ENCODE data around the gene PKDREJ. TPM values are rescaled to one million over a fixed set of nuclear protein-coding genes. Genes with fewer than 3 reads are reported as not detected.
A peak's percentile ranks its signal among the peaks of the same experiment; 100 is the strongest.
"Not testable (repeated sequence)": the region's sequence is repeated elsewhere in the genome, so short reads cannot be mapped to it uniquely, and the experiment has no call there.

PKDREJ gene
- not detected for total RNA-seq

- Mint-ChIP-seq H3K4me3 (no peak within 1 kb of the TSS), H3K9me3 (peaks cover 4% of the 10 kb centered on the region), H3K36me3 (ENCODE audit: low read depth) (no peaks in the 10 kb centered on the region), H3K27ac (no peak within 1 kb of the TSS), H3K27me3 (ENCODE audit: low read depth) (peaks cover 65% of the 10 kb centered on the region), H3K4me1 (ENCODE audit: low read depth) (peaks cover 5% of the 10 kb centered on the region)
- CTCF ChIA-PET, result no interaction called here
- intact Hi-C loops (cut with micrococcal nuclease), result no loop called here
- no peak for DNase-seq
Measured at GRCh38 chr22:46263216-46263590, at the start of gene PKDREJ. TSS of gene PKDREJ (minus strand) at chr22:46263343. CDS start at chr22:46263322, 21 bp downstream.

DNA sequence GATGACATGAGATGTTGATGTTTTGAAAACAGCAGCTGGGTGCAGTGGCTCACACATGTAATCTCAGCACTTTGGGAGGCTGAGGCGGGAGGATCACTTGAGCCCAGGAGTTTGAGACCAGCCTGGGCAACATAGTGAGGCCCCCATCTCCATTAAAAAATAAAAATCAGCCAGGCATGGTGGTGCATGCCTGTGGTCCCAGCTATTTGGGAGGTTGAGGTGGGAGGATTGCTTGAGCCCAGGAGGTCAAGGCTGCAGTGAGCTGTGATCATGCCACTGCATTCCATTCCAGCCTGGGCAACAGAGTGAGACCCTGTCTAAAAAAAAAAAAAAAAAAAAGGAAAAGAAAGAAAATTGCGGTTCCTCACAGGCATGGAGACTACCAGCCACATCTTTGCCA is 49.7 kb upstream of the PKDREJ start:
- H3K4me1 Mint-ChIP-seq (ENCODE audit: low read depth); H3K4me3 Mint-ChIP-seq; H3K27me3 Mint-ChIP-seq (ENCODE audit: low read depth); H3K9me3 Mint-ChIP-seq; H3K27ac Mint-ChIP-seq; DNase-seq: not testable (repeated sequence)
- intact Hi-C loops (cut with micrococcal nuclease), result loop anchor here (5.0 kb wide), 1 partner anchor 306 kb away; no protein-coding TSS in a partner anchor
- CTCF ChIA-PET, result interaction anchor here (0.9 to 2.8 kb wide), 3 partner anchors 16 to 191 kb away, joined by 3 to 14 read pairs (median 7); partner anchors contain the start of gene GTSE1
- H3K36me3 Mint-ChIP-seq (ENCODE audit: low read depth), result peaks cover 23% of the 10 kb centered on the region

GRCh38 chr22:46312056-46312455 is 48.9 kb upstream of the PKDREJ start:
- Mint-ChIP-seq H3K27me3 (ENCODE audit: low read depth) (no peaks in the 10 kb centered on the region), H3K27ac (no peak overlapping the region), H3K4me3 (no peak overlapping the region), H3K4me1 (ENCODE audit: low read depth) (no peaks in the 10 kb centered on the region), H3K9me3 (no peaks in the 10 kb centered on the region), H3K36me3 (ENCODE audit: low read depth) (peaks cover 17% of the 10 kb centered on the region)
- CTCF ChIA-PET, result interaction anchor here (0.9 to 2.8 kb wide), 3 partner anchors 56 to 299 kb away, joined by 3 to 14 read pairs (median 3); no protein-coding TSS in a partner anchor
- no peak for DNase-seq
- intact Hi-C loops (cut with micrococcal nuclease), result loop anchor here (5.0 kb wide), 1 partner anchor 305 kb away; no protein-coding TSS in a partner anchor

DNA sequence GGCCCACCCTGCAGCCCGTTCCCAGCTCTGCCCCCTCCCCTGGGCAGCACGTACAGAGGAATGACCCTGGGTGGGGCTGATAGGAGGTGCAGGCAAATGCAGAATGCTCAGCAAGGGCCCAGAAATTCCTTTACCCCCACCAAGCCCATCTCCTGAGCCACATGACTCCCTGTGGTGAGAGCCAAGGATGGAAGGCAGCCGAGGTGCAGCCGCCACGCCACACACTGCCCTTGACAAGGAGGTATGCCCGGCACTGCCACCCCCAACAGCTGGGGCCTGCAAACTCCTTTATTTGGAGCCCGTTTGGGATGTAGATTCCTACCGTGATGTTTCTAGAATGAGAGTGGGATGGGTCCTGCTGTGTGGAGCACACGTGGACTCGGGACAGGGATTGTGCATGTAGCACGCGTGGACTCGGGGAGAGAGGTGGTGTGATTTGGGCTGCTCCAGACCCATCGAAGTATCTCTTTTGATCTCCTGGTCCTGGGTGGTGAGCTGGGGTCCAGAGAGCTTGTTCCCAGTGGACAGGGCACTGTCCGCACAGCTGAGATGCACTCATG is 46.5 kb upstream of the PKDREJ start:
- CTCF ChIA-PET, result no interaction called here
- H3K27me3 Mint-ChIP-seq (ENCODE audit: low read depth), result no peaks in the 10 kb centered on the region
- H3K9me3 Mint-ChIP-seq, result no peaks in the 10 kb centered on the region
- no peak for DNase-seq
- peaks cover 2% of the 10 kb centered on the region for H3K4me1 Mint-ChIP-seq (ENCODE audit: low read depth)
- H3K4me3 Mint-ChIP-seq, result no peak overlapping the region
- no peak overlapping the region for H3K27ac Mint-ChIP-seq
- intact Hi-C loops (cut with micrococcal nuclease), result loop anchor here (5.0 kb wide), 1 partner anchor 302 kb away; no protein-coding TSS in a partner anchor
- peaks cover 19% of the 10 kb centered on the region for H3K36me3 Mint-ChIP-seq (ENCODE audit: low read depth)

GRCh38 chr22:46308283-46308988 is 45.3 kb upstream of the PKDREJ start:
- Mint-ChIP-seq H3K4me3 (no peak overlapping the region), H3K27me3 (ENCODE audit: low read depth) (no peaks in the 10 kb centered on the region), H3K36me3 (ENCODE audit: low read depth) (peaks cover 22% of the 10 kb centered on the region), H3K27ac (no peak overlapping the region), H3K4me1 (ENCODE audit: low read depth) (peaks cover 2% of the 10 kb centered on the region), H3K9me3 (no peaks in the 10 kb centered on the region)
- intact Hi-C loops (cut with micrococcal nuclease), result no loop called here
- CTCF ChIA-PET, result no interaction called here
- no peak for DNase-seq

- intact Hi-C loops (cut with micrococcal nuclease), result no loop called here
- Mint-ChIP-seq H3K36me3 (ENCODE audit: low read depth) (peaks cover 36% of the 10 kb centered on the region), H3K4me3 (no peak overlapping the region), H3K27me3 (ENCODE audit: low read depth) (peaks cover 7% of the 10 kb centered on the region), H3K4me1 (ENCODE audit: low read depth) (peaks cover 6% of the 10 kb centered on the region), H3K9me3 (no peaks in the 10 kb centered on the region), H3K27ac (no peak overlapping the region)
- CTCF ChIA-PET, result no interaction called here
- DNase-seq, result no peak
Measured at GRCh38 chr22:46303347-46303965, 40.3 kb upstream of the PKDREJ start.

- H3K4me1 Mint-ChIP-seq (ENCODE audit: low read depth), result peaks cover 19% of the 10 kb centered on the region
- H3K27me3 Mint-ChIP-seq (ENCODE audit: low read depth), result peaks cover 7% of the 10 kb centered on the region
- intact Hi-C loops (cut with micrococcal nuclease), result no loop called here
- CTCF ChIA-PET, result interaction anchor here (0.6 kb wide), 1 partner anchor 184 kb away, joined by 4 read pairs; no protein-coding TSS in a partner anchor
- peaks cover 37% of the 10 kb centered on the region for H3K36me3 Mint-ChIP-seq (ENCODE audit: low read depth)
- H3K4me3 Mint-ChIP-seq, result no peak overlapping the region
- H3K9me3 Mint-ChIP-seq, result no peaks in the 10 kb centered on the region
- DNase-seq, result no peak
- no peak overlapping the region for H3K27ac Mint-ChIP-seq
Measured at GRCh38 chr22:46300491-46300890, 37.3 kb upstream of the PKDREJ start.

- H3K27me3 Mint-ChIP-seq (ENCODE audit: low read depth), result peaks cover 7% of the 10 kb centered on the region
- CTCF ChIA-PET, result no interaction called here
- H3K4me3 Mint-ChIP-seq, result peak overlapping the region; percentile 60
- no peaks in the 10 kb centered on the region for H3K9me3 Mint-ChIP-seq
- intact Hi-C loops (cut with micrococcal nuclease), result loop anchor here (5.0 kb wide), 1 partner anchor 243 kb away; no protein-coding TSS in a partner anchor
- peaks cover 37% of the 10 kb centered on the region for H3K36me3 Mint-ChIP-seq (ENCODE audit: low read depth)
- no peak for DNase-seq
- peaks cover 23% of the 10 kb centered on the region for H3K4me1 Mint-ChIP-seq (ENCODE audit: low read depth)
- H3K27ac Mint-ChIP-seq, result no peak overlapping the region
Measured at GRCh38 chr22:46299101-46299500, 36.0 kb upstream of the PKDREJ start.

DNA sequence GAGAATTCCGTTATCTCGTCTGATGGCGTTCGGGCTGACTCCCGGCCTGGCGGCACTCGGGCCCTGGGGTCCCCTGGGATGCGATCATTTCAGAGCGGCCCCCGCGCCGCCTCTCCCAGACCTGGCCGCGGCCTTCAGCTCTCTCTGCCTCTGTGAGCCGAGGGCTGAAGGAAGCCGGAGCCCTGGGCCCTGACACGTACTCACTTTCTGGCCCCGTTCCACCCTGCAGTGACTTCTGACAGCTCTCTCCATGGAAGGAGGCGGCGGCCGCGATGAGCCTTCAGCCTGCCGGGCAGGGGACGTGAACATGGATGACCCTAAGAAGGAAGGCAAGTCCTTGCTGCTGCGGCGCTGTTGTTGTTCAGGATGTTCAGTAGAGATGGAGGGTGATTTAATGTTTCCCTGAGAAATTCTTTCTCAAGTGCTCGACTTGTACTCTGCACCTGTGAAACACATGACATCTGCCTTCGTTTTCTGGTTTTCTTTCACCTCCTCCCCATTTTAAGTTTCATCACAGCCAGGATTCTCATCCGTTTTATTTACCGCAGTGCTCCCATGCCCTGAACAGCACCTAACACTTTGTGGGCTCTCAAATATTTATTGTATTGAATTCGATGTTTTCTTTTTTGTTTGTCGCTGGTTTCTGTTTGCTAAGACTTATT is 34.1 kb upstream of the PKDREJ start:
- intact Hi-C loops (cut with micrococcal nuclease), result loop anchor here (2.0 to 5.0 kb wide), 4 partner anchors 38 to 284 kb away; partner anchors contain the start of gene TRMU
- Mint-ChIP-seq H3K27me3 (ENCODE audit: low read depth) (peaks cover 7% of the 10 kb centered on the region), H3K9me3 (no peaks in the 10 kb centered on the region), H3K36me3 (ENCODE audit: low read depth) (peaks cover 31% of the 10 kb centered on the region), H3K27ac (no peak overlapping the region), H3K4me3 (peak overlapping the region; percentile 93), H3K4me1 (ENCODE audit: low read depth) (peaks cover 25% of the 10 kb centered on the region)
- CTCF ChIA-PET, result interaction anchor here (1.2 kb wide), 1 partner anchor 16 kb away, joined by 7 read pairs; no protein-coding TSS in a partner anchor
- peak; percentile 39 for DNase-seq

- peaks cover 25% of the 10 kb centered on the region for H3K4me1 Mint-ChIP-seq (ENCODE audit: low read depth)
- CTCF ChIA-PET, result interaction anchor here (0.7 to 1.7 kb wide), 5 partner anchors 11 to 174 kb away, joined by 3 to 10 read pairs (median 4); no protein-coding TSS in a partner anchor
- peaks cover 1% of the 10 kb centered on the region for H3K9me3 Mint-ChIP-seq
- peak within 1 kb of the TSS; percentile 90 for H3K27ac Mint-ChIP-seq
- H3K36me3 Mint-ChIP-seq (ENCODE audit: low read depth), result peaks cover 31% of the 10 kb centered on the region
- H3K27me3 Mint-ChIP-seq (ENCODE audit: low read depth), result peaks cover 7% of the 10 kb centered on the region
- intact Hi-C loops (cut with micrococcal nuclease), result loop anchor here (1.0 to 5.0 kb wide), 8 partner anchors 38 to 284 kb away; partner anchors contain the start of genes CDPF1 and TRMU
- DNase-seq, result peak; percentile 99
- H3K4me3 Mint-ChIP-seq, result peak within 1 kb of the TSS; percentile 93
Measured at GRCh38 chr22:46296257-46297150, 33.4 kb upstream of the PKDREJ start, which contains the start of gene GTSE1. TSS of gene GTSE1 (plus strand) at chr22:46296870. CDS start at chr22:46297401, 531 bp downstream.

Measured in activated naive CD4-positive, alpha-beta T cell treated with anti-CD3 and anti-CD28 coated beads for 36 hours (primary cell).